OCI-LY7 (cell line): ENCODE data around the gene IFNA21.

Experiments
- CTCF ChIP-seq: fragments of 200-600 bp; sonication (generic); conservative IDR thresholded peaks from 2 replicates; pipeline ENCODE4 v1.5.1; 2014; ENCODE audit warnings: mild to moderate bottlenecking, antibody characterized with exemption, low read length, moderate library complexity, mixed read lengths
- EZH2phosphoT487 ChIP-seq: fragments of 200-600 bp; sonication (generic); IDR thresholded peaks from 2 replicates; pipeline ENCODE4 v1.6.1; 2018; ENCODE audit warnings: low read depth, borderline replicate concordance, mild to moderate bottlenecking, mixed run types, antibody characterized with exemption, low read length, moderate library complexity, mixed read lengths

- TF ChIP-seq CTCF (no peak), EZH2phosphoT487 (no peak)
Observed at GRCh38 chr9:21144603-21145002, 21.9 kb downstream of the IFNA21 start.
